Measurements from ENCODE around the gene PTGFRN. TPM values are rescaled to one million over a fixed set of nuclear protein-coding genes. Genes with fewer than 3 reads are reported as not detected.
A peak's percentile ranks its signal among the peaks of the same experiment; 100 is the strongest.

PTGFRN gene
- total RNA-seq, 1 donor from 2014 or later, result 111 TPM

DNA sequence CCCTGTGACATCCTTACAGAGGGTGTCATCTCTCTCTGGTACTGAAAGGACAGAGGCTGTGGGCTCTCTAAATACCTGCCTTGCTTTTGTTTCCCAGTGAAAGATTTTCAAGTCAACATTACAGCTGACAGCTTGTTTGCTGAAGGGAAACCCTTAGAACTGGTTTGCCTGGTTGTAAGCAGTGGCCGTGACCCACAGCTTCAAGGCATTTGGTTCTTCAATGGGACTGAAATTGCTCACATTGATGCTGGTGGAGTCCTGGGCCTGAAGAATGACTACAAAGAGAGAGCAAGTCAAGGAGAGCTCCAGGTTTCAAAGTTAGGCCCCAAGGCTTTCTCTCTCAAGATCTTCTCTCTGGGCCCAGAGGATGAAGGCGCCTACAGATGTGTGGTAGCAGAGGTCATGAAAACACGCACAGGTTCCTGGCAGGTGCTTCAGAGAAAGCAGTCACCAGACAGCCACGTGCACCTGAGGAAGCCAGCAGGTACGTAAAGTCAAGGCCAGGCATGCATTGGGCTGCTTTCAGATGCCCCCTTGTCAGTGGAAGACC lies 103.7 kb downstream of the PTGFRN start:
- Histone ChIP-seq H3K4me1 (peaks cover 4% of the 10 kb centered on the region), H3K27ac (replicated peaks) (no peak overlapping the region), H3K4me3 (no peak overlapping the region), H3K36me3 (no peaks in the 10 kb centered on the region), H3K9me3 (replicated peaks) (no peaks in the 10 kb centered on the region), H3K27me3 (ENCODE audit: low read depth) (no peaks in the 10 kb centered on the region)
- TF ChIP-seq, protein P1, sequence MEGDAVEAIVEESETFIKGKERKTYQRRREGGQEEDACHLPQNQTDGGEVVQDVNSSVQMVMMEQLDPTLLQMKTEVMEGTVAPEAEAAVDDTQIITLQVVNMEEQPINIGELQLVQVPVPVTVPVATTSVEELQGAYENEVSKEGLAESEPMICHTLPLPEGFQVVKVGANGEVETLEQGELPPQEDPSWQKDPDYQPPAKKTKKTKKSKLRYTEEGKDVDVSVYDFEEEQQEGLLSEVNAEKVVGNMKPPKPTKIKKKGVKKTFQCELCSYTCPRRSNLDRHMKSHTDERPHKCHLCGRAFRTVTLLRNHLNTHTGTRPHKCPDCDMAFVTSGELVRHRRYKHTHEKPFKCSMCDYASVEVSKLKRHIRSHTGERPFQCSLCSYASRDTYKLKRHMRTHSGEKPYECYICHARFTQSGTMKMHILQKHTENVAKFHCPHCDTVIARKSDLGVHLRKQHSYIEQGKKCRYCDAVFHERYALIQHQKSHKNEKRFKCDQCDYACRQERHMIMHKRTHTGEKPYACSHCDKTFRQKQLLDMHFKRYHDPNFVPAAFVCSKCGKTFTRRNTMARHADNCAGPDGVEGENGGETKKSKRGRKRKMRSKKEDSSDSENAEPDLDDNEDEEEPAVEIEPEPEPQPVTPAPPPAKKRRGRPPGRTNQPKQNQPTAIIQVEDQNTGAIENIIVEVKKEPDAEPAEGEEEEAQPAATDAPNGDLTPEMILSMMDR (IDR thresholded peaks at IDR 0.05; ENCODE audit: borderline replicate concordance), result no peak
- no peak for DNase-seq
- intact Hi-C loops (cut with micrococcal nuclease), result no loop called here

DNA sequence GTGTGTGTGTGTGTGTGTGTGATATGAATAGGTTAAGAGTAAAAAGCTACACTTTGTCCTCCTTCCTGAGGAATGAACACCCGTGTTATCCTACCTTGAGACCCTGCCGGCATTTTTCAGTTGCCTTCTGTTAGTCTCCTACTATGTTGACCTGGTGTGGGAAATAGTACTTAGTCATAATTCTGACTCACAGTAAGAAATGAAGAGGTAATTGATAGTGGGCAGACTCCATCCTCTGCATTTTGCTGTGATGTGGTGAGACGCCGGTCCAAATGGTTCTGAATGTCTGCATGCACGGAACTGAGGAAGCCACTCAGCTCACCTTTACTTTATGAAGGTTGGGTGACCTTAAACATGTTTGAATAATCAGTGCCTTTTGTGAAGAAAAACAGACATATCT lies 104.5 kb downstream of the PTGFRN start:
- H3K36me3 ChIP-seq, result no peaks in the 10 kb centered on the region
- H3K9me3 ChIP-seq (replicated peaks), result no peaks in the 10 kb centered on the region
- H3K4me3 ChIP-seq, result no peak overlapping the region
- no peaks in the 10 kb centered on the region for H3K27me3 ChIP-seq (ENCODE audit: low read depth)
- no peak overlapping the region for H3K27ac ChIP-seq (replicated peaks)
- no peak for DNase-seq
- peaks cover 4% of the 10 kb centered on the region for H3K4me1 ChIP-seq
- TF ChIP-seq, protein P1 (IDR thresholded peaks at IDR 0.05; ENCODE audit: borderline replicate concordance), result no peak
- intact Hi-C loops (cut with micrococcal nuclease), result no loop called here

DNA sequence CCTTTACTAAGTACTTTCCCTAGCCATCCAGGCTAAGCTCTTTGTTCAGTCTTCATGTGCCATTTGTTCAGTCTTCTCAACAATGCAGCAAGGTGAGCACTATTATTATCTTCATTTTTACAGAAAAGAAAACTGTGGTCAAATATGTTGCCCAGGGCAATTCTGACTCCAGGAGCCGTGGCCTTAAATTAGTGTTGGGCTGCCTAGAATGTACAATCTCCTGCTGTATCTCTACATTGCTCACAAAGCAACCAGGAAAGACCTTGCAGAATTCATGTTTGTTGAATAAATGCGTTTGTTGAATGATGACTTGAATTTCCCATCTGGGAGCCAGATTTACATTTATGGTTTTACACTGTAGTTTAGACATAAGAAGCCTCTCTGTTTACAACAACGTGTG lies 106.0 kb downstream of the PTGFRN start:
- Histone ChIP-seq H3K36me3 (no peaks in the 10 kb centered on the region), H3K27ac (replicated peaks) (no peak overlapping the region), H3K9me3 (replicated peaks) (no peaks in the 10 kb centered on the region), H3K4me1 (peaks cover 9% of the 10 kb centered on the region), H3K27me3 (ENCODE audit: low read depth) (no peaks in the 10 kb centered on the region), H3K4me3 (no peak overlapping the region)
- intact Hi-C loops (cut with micrococcal nuclease), result no loop called here
- no peak for DNase-seq
- TF ChIP-seq, protein P1 (IDR thresholded peaks at IDR 0.05; ENCODE audit: borderline replicate concordance), result no peak

DNA sequence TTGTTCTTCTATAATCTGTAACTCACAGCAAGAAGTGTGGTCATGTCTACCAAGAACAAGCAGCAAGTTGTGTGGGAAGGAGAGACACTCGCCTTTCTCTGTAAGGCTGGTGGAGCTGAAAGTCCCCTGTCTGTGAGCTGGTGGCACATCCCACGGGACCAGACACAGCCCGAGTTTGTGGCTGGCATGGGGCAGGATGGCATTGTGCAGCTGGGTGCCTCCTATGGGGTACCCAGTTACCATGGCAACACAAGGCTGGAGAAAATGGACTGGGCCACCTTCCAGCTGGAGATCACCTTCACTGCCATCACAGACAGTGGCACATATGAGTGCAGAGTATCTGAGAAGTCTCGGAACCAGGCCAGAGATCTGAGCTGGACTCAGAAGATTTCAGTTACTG lies 107.3 kb downstream of the PTGFRN start:
- H3K36me3 ChIP-seq, result no peaks in the 10 kb centered on the region
- H3K4me1 ChIP-seq, result peaks cover 9% of the 10 kb centered on the region
- no peaks in the 10 kb centered on the region for H3K9me3 ChIP-seq (replicated peaks)
- intact Hi-C loops (cut with micrococcal nuclease), result no loop called here
- DNase-seq, result no peak
- TF ChIP-seq, protein P1 (IDR thresholded peaks at IDR 0.05; ENCODE audit: borderline replicate concordance), result no peak
- H3K4me3 ChIP-seq, result no peak overlapping the region
- peak overlapping the region; percentile 53 for H3K27ac ChIP-seq (replicated peaks)
- no peaks in the 10 kb centered on the region for H3K27me3 ChIP-seq (ENCODE audit: low read depth)

DNA sequence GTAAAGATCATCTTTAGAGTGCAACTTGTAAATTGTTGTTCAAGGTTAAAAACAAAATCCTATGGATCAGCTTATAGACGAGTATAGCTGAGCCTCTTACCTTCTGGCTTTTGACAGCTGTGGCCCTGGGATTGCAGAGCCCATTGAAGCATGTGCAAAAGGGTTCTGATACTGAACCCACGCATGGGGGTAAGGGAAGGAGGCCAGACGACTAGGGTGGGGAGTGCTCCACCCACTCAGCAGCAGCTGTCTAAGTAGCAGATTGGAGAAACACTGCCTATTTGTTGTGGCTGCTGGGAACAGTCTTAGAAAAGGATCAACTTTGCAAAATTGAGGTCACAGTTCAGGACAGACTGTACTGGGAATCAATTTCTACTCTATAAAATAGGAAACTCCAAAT lies 107.9 kb downstream of the PTGFRN start:
- Histone ChIP-seq H3K4me1 (peaks cover 9% of the 10 kb centered on the region), H3K36me3 (no peaks in the 10 kb centered on the region), H3K9me3 (replicated peaks) (no peaks in the 10 kb centered on the region), H3K27ac (replicated peaks) (peak overlapping the region; percentile 53), H3K27me3 (ENCODE audit: low read depth) (no peaks in the 10 kb centered on the region), H3K4me3 (no peak overlapping the region)
- intact Hi-C loops (cut with micrococcal nuclease), result no loop called here
- TF ChIP-seq, protein P1 (IDR thresholded peaks at IDR 0.05; ENCODE audit: borderline replicate concordance), result no peak
- peak; percentile 46 for DNase-seq
